ENCODE measurements around the gene ZCCHC24. TPM values are rescaled to one million over a fixed set of nuclear protein-coding genes. Genes with fewer than 3 reads are reported as not detected.

The ZCCHC24 gene
- 1.3 and 1.6 TPM in 2 replicates for total RNA-seq
- long read RNA-seq = 0 reads

DNA sequence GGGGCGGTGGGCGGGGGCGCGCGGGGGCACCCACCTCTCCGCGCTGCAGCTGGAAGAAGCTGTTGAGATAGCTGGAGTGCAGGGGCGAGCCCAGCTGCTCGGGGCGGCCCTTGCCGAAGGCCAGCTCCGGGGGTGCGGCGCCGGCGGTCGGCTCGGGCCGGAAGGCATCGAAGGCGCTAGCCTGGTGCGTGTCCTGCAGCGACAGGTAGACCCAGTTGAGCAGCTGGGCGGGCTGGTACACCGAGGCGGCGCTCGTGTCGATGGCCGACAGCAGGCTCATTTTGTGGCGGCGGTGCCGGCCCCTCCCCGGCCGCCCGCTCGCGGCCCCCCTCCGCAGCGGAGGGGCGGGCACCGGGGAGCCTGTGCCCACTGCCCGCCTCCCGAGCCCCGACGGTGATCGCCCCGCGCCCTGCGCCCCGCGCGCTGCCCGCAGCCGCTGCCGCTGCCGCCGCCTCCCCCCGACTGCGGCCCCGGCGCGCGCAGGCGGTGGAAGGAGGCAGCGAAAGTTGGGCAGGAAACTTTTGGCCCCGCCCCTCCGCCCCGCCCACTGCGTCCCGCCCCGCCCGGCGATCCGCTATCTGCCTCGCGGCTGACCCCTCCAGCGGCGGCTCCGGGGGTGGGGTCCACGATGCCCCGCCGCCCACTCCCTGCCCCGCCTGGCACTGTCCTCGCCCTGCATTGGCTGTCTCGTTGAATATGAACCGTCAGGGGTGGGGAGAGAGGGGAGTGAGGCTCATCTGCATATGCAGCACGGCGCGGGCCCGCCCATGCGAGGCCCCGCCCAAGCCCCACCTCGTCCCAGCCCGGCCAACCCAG lies at the start of gene ZCCHC24:
Gene ZCCHC24 (minus strand): TSS at position 464 of the 816 bp plus-strand sequence. CDS start 184 bp downstream, at position 280.
- peak within 1 kb of the TSS; percentile 94 for H3K27ac Mint-ChIP-seq
- TF ChIP-seq, protein P1, sequence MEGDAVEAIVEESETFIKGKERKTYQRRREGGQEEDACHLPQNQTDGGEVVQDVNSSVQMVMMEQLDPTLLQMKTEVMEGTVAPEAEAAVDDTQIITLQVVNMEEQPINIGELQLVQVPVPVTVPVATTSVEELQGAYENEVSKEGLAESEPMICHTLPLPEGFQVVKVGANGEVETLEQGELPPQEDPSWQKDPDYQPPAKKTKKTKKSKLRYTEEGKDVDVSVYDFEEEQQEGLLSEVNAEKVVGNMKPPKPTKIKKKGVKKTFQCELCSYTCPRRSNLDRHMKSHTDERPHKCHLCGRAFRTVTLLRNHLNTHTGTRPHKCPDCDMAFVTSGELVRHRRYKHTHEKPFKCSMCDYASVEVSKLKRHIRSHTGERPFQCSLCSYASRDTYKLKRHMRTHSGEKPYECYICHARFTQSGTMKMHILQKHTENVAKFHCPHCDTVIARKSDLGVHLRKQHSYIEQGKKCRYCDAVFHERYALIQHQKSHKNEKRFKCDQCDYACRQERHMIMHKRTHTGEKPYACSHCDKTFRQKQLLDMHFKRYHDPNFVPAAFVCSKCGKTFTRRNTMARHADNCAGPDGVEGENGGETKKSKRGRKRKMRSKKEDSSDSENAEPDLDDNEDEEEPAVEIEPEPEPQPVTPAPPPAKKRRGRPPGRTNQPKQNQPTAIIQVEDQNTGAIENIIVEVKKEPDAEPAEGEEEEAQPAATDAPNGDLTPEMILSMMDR (IDR thresholded peaks at IDR 0.05; ENCODE audit: unreplicated experiment) = no peak
- no peaks in the 10 kb centered on the region for H3K36me3 Mint-ChIP-seq (ENCODE audit: insufficient read depth)
- H3K9me3 Mint-ChIP-seq (ENCODE audit: low read depth) = no peaks in the 10 kb centered on the region
- H3K27me3 Mint-ChIP-seq = peaks cover 46% of the 10 kb centered on the region
- H3K4me3 Mint-ChIP-seq (ENCODE audit: low read depth) = peak within 1 kb of the TSS; percentile 74
- peak; percentile 93 for DNase-seq (ENCODE audit: low spot score, unreplicated experiment)
- peaks cover 34% of the 10 kb centered on the region for H3K4me1 Mint-ChIP-seq (ENCODE audit: low read depth)

DNA sequence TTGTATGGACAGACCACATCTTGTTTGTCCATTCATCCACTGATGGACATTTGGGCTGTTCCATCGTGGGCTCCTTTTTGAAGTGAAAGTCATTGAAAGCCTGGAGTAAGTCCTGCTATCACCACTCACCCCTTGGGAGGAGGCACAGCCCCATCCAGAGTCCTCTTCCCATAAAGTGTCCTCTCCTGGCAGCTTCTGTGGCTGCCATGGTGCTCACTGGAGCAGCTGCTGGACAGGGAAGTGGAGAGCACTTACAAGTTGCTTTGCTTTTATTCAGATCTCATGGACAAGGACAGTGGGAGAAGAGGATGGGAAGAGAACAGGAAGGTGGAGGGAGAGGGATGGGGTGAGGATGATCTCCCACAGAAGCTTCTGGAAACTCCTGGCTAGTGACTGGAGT lies 48.4 kb upstream of the ZCCHC24 start:
- H3K27me3 Mint-ChIP-seq = peaks cover 55% of the 10 kb centered on the region
- TF ChIP-seq, protein P1 (IDR thresholded peaks at IDR 0.05; ENCODE audit: unreplicated experiment) = no peak
- H3K4me3 Mint-ChIP-seq (ENCODE audit: low read depth) = no peak overlapping the region
- H3K4me1 Mint-ChIP-seq (ENCODE audit: low read depth) = no peaks in the 10 kb centered on the region
- no peaks in the 10 kb centered on the region for H3K9me3 Mint-ChIP-seq (ENCODE audit: low read depth)
- no peak for DNase-seq (ENCODE audit: low spot score, unreplicated experiment)
- H3K36me3 Mint-ChIP-seq (ENCODE audit: insufficient read depth) = no peaks in the 10 kb centered on the region
- H3K27ac Mint-ChIP-seq = no peak overlapping the region

DNA sequence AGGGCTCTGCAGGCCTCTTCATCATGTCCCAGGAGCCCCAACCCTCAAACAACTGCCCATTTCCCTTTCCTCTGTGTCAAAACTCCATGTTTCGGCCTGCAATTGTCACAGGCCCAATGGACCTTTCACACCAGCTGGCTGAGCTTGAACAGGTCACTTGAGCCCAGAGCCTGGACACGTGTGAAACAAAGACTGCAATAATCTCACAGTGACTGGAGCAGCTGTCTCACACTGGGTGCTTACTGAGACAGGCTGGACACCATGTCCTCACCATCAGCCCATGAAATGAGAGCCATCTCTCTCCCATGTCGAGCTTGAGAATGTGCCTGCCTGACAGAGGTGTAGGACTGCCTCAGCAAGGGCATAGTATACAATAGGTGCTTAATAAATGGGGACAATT lies 47.4 kb upstream of the ZCCHC24 start:
- Mint-ChIP-seq H3K4me1 (ENCODE audit: low read depth) (no peaks in the 10 kb centered on the region), H3K9me3 (ENCODE audit: low read depth) (no peaks in the 10 kb centered on the region), H3K4me3 (ENCODE audit: low read depth) (no peak overlapping the region), H3K36me3 (ENCODE audit: insufficient read depth) (no peaks in the 10 kb centered on the region), H3K27me3 (peaks cover 51% of the 10 kb centered on the region), H3K27ac (no peak overlapping the region)
- no peak for DNase-seq (ENCODE audit: low spot score, unreplicated experiment)
- TF ChIP-seq, protein P1 (IDR thresholded peaks at IDR 0.05; ENCODE audit: unreplicated experiment) = no peak

DNA sequence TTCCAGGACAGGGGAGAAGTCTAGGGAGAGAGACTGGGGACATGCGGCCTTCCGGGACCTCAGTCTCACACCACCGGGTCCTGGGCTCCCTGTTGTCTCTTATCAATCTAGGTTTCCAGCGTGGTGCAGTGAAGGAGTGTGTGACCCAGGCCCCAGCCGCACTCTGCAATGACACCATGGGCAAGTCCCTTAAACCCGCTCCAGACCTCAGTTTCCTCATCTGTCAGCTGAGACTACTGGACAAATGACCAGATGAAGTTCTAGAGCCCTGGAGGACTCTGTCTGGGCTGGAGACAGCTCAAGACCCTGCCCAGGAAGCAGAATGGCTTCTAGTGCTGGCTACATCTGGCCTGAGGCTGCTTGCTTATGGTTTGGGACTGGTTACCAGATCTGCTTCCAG lies 46.8 kb upstream of the ZCCHC24 start:
- no peak for DNase-seq (ENCODE audit: low spot score, unreplicated experiment)
- peaks cover 45% of the 10 kb centered on the region for H3K27me3 Mint-ChIP-seq
- H3K4me1 Mint-ChIP-seq (ENCODE audit: low read depth) = no peaks in the 10 kb centered on the region
- no peaks in the 10 kb centered on the region for H3K36me3 Mint-ChIP-seq (ENCODE audit: insufficient read depth)
- no peak overlapping the region for H3K27ac Mint-ChIP-seq
- no peak overlapping the region for H3K4me3 Mint-ChIP-seq (ENCODE audit: low read depth)
- H3K9me3 Mint-ChIP-seq (ENCODE audit: low read depth) = no peaks in the 10 kb centered on the region
- TF ChIP-seq, protein P1 (IDR thresholded peaks at IDR 0.05; ENCODE audit: unreplicated experiment) = no peak

DNA sequence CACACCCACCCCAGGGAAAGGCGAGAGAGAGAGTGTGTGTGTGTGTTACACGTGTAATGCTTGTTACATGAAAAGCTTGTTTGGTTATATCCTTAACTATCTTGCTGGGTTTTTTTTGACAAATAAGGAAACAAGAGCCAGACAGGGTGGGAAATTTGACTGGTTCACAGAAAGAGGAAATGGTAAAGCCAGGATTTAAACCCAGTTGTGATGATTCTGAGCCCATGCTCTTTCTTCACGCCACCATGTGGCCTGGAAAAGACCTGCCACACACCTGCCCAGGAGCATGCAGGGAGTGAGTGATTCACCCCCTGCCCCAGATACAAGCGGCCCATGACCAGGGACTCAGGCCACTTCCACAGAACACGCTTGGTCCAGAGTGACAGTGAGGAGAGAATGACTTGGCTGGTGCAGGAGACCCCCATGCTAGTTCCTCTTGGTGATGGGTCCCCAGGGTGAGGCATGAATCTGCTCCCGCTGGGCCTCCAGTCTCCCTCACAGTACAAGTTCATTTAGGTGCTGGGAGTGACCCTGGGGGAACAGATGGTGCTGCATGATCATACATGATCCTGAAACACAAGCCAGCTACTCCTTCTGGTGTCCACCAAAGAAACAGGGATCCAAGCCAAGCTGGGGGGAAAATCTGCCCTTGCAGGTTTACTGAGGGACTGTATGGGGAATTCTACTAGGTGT lies 45.9 kb upstream of the ZCCHC24 start:
- H3K4me3 Mint-ChIP-seq (ENCODE audit: low read depth) = no peak overlapping the region
- H3K36me3 Mint-ChIP-seq (ENCODE audit: insufficient read depth) = no peaks in the 10 kb centered on the region
- H3K27me3 Mint-ChIP-seq = peaks cover 44% of the 10 kb centered on the region
- H3K27ac Mint-ChIP-seq = no peak overlapping the region
- no peak for DNase-seq (ENCODE audit: low spot score, unreplicated experiment)
- no peaks in the 10 kb centered on the region for H3K4me1 Mint-ChIP-seq (ENCODE audit: low read depth)
- H3K9me3 Mint-ChIP-seq (ENCODE audit: low read depth) = no peaks in the 10 kb centered on the region
- TF ChIP-seq, protein P1 (IDR thresholded peaks at IDR 0.05; ENCODE audit: unreplicated experiment) = peak; percentile 27

All from progenitor cell of endocrine pancreas (in vitro differentiated cells).